GM18502 (cell line): ENCODE results near the gene GSTM1.

Experiments used
- ATAC-seq: cut with Tn5 transposase; IDR thresholded peaks from one replicate; pipeline ENCODE4 v1.9.1; 2021; ENCODE audit warnings: mild to moderate bottlenecking; ENCODE audit not compliant: unreplicated experiment, poor library complexity

The GSTM1 gene

GRCh38 chr1:109724933-109725332, 37.3 kb downstream of the GSTM1 start:
- ATAC-seq = no peak

GRCh38 chr1:109725510-109725909, 37.9 kb downstream of the GSTM1 start:
- no peak for ATAC-seq

GRCh38 chr1:109726007-109726406, 38.4 kb downstream of the GSTM1 start:
- ATAC-seq = no peak

GRCh38 chr1:109726728-109727373, 39.2 kb downstream of the GSTM1 start:
- ATAC-seq = no peak

GRCh38 chr1:109728870-109729269, 41.3 kb downstream of the GSTM1 start:
- ATAC-seq = no peak

GRCh38 chr1:109730666-109731065, 43.0 kb downstream of the GSTM1 start:
- ATAC-seq = no peak

- no peak for ATAC-seq
These were observed 44.8 kb downstream of the GSTM1 start for GRCh38 chr1:109732390-109732881.

- ATAC-seq = no peak
These were observed 45.7 kb downstream of the GSTM1 start for GRCh38 chr1:109733236-109733870.

- peak; percentile 95 for ATAC-seq
These were observed 52.4 kb downstream of the GSTM1 start for GRCh38 chr1:109739738-109740614.

GRCh38 chr1:109740615-109741373, 53.2 kb downstream of the GSTM1 start, which contains the start of gene GSTM3:
TSS of gene GSTM3 (minus strand) at chr1:109741038. CDS start at chr1:109740287, 751 bp downstream.
- ATAC-seq = peak; percentile 17
